ENCODE results near the gene IL11.

GRCh38 chr19:55384131-55384919 lies 14.1 kb upstream of the IL11 start, which contains the start of gene TMEM238:
- TF ChIP-seq CTCF (IDR thresholded peaks at IDR 0.05; ENCODE audit: control extremely low read depth in 1 of 3, insufficient read depth in 1 of 3, low read depth in 1 of 3, low read length in 3 of 3) (no peak), NRF1 (IDR thresholded peaks at IDR 0.05; ENCODE audit: low read depth, low read length) (no peak), JUND (IDR thresholded peaks at IDR 0.05; ENCODE audit: low read length) (no peak), EZH2 (IDR thresholded peaks at IDR 0.05; ENCODE audit: low read depth, low read length, severe bottlenecking) (no peak), JUN (IDR thresholded peaks at IDR 0.05; ENCODE audit: low read depth, low read length) (no peak), POLR2AphosphoS5 (IDR thresholded peaks at IDR 0.05; ENCODE audit: low read depth, low read length) (no peak), SUZ12 (IDR thresholded peaks at IDR 0.05; ENCODE audit: low read length) (no peak)
